Measurements from ENCODE around the gene PCDH1. TPM values are rescaled to one million over a fixed set of nuclear protein-coding genes. Genes with fewer than 3 reads are reported as not detected.

The PCDH1 gene
- total RNA-seq, 1 donor from 2014 or later = 11.5 TPM

DNA sequence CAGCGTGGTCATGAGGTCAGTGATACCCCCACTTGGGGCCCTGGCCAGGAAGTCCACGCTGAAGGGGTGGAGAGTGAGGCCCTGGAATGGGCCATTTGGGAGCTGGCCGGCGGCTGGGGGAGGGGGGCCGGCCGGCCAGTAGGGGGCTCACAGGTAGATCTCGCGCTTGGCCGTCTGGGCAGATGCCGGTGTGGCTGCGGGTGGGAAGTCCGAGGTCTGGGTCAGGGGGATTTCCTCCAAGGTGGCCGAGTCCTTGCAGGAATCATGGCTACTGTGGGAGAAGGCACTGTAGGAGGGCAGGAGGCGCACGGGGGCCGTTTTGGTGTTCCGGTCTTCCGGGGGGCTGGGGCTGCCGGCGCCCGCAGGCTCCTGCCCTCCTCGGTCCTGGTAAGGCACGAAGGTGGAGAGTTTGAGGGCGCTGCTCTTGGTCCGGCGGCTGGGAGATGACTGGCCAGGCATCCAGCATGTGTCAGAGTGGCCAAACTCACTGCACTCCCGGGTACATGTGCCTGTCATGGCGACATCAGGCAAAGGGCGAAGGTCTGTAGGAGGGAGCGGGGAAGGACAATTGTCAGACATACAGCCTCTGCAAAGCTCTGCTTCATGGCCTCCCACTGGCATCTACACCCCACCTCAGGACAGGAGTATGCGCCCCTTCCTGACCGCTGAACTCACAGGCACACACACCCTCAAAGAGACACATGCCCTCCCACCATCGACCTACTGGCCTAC lies 24.1 kb downstream of the PCDH1 start:
- no peaks in the 10 kb centered on the region for H3K27me3 ChIP-seq (ENCODE audit: insufficient read depth, low read length)
- H3K9me3 Mint-ChIP-seq (ENCODE audit: unreplicated experiment) = peaks cover 1% of the 10 kb centered on the region
- H4K20me1 ChIP-seq (ENCODE audit: insufficient read depth, low read length) = no peaks in the 10 kb centered on the region
- H3K9me3 ChIP-seq (ENCODE audit: insufficient read depth, low read depth, low read length) = no peaks in the 10 kb centered on the region
- no peak for FAIRE-seq
- peaks cover 8% of the 10 kb centered on the region for H3K27me3 Mint-ChIP-seq (ENCODE audit: low read depth, unreplicated experiment)
- H3K27ac ChIP-seq (ENCODE audit: low read depth, low read length) = no peak overlapping the region
- no peak for DNase-seq (ENCODE audit: low read depth)
- no peak overlapping the region for H3K4me3 ChIP-seq (ENCODE audit: insufficient read depth, low read depth, low read length)
- H3K9ac ChIP-seq (ENCODE audit: low read length) = no peak overlapping the region
- H3K36me3 Mint-ChIP-seq (ENCODE audit: low read depth, unreplicated experiment) = no peaks in the 10 kb centered on the region
- peaks cover 8% of the 10 kb centered on the region for H3K4me1 ChIP-seq (ENCODE audit: insufficient read depth, low read length)
- no peaks in the 10 kb centered on the region for H3K79me2 ChIP-seq (ENCODE audit: insufficient read depth, low read length)
- no peak for TF ChIP-seq EZH2 (IDR thresholded peaks at IDR 0.05; ENCODE audit: insufficient read depth, low read length)
- TF ChIP-seq, protein P1, sequence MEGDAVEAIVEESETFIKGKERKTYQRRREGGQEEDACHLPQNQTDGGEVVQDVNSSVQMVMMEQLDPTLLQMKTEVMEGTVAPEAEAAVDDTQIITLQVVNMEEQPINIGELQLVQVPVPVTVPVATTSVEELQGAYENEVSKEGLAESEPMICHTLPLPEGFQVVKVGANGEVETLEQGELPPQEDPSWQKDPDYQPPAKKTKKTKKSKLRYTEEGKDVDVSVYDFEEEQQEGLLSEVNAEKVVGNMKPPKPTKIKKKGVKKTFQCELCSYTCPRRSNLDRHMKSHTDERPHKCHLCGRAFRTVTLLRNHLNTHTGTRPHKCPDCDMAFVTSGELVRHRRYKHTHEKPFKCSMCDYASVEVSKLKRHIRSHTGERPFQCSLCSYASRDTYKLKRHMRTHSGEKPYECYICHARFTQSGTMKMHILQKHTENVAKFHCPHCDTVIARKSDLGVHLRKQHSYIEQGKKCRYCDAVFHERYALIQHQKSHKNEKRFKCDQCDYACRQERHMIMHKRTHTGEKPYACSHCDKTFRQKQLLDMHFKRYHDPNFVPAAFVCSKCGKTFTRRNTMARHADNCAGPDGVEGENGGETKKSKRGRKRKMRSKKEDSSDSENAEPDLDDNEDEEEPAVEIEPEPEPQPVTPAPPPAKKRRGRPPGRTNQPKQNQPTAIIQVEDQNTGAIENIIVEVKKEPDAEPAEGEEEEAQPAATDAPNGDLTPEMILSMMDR (IDR thresholded peaks at IDR 0.05; ENCODE audit: insufficient read depth, low read depth, low read length) = no peak
- no peak overlapping the region for H3K4me3 Mint-ChIP-seq (ENCODE audit: unreplicated experiment)
- no peak overlapping the region for H3K27ac Mint-ChIP-seq (ENCODE audit: unreplicated experiment)
- no peak overlapping the region for H3K4me2 ChIP-seq (ENCODE audit: low read length)
- H2AFZ ChIP-seq (ENCODE audit: low read depth, low read length) = no peak overlapping the region
- H3K36me3 ChIP-seq (ENCODE audit: insufficient read depth, low read length) = no peaks in the 10 kb centered on the region
- peaks cover 3% of the 10 kb centered on the region for H3K4me1 Mint-ChIP-seq (ENCODE audit: low read depth, unreplicated experiment)

DNA sequence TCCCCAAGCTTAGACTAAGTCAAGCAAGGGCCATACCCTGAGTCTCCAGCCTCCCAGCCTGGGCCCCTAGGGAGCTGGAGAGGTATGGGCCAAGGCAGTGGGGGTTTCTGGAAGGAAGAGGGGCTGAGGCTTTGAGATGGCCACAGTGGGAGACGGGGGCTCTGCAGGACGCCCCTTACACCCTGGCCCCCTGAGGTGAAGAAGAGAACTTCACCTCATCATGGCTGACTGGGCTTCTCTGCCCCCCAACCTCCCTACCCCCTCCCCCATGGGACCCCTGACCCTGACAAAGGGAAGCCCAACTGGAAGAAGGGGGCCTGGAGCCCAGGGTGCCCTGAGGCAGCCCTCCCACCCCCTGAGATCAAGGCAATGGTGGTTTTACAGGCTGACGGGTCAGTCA lies 25.8 kb downstream of the PCDH1 start:
- TF ChIP-seq, protein P1 (IDR thresholded peaks at IDR 0.05; ENCODE audit: insufficient read depth, low read depth, low read length) = no peak
- TF ChIP-seq EZH2 (IDR thresholded peaks at IDR 0.05; ENCODE audit: insufficient read depth, low read length) = no peak
- Mint-ChIP-seq H3K27me3 (ENCODE audit: low read depth, unreplicated experiment) (no peaks in the 10 kb centered on the region), H3K4me3 (ENCODE audit: unreplicated experiment) (no peak overlapping the region), H3K36me3 (ENCODE audit: low read depth, unreplicated experiment) (no peaks in the 10 kb centered on the region), H3K4me1 (ENCODE audit: low read depth, unreplicated experiment) (peaks cover 10% of the 10 kb centered on the region), H3K9me3 (ENCODE audit: unreplicated experiment) (peaks cover 1% of the 10 kb centered on the region), H3K27ac (ENCODE audit: unreplicated experiment) (no peak overlapping the region)
- Histone ChIP-seq H3K9me3 (ENCODE audit: insufficient read depth, low read depth, low read length) (no peaks in the 10 kb centered on the region), H3K4me3 (ENCODE audit: insufficient read depth, low read depth, low read length) (no peak overlapping the region), H2AFZ (ENCODE audit: low read depth, low read length) (no peak overlapping the region), H3K9ac (ENCODE audit: low read length) (no peak overlapping the region), H3K27ac (ENCODE audit: low read depth, low read length) (no peak overlapping the region), H3K36me3 (ENCODE audit: insufficient read depth, low read length) (no peaks in the 10 kb centered on the region), H3K4me1 (ENCODE audit: insufficient read depth, low read length) (peaks cover 15% of the 10 kb centered on the region), H3K4me2 (ENCODE audit: low read length) (no peak overlapping the region), H3K79me2 (ENCODE audit: insufficient read depth, low read length) (no peaks in the 10 kb centered on the region), H4K20me1 (ENCODE audit: insufficient read depth, low read length) (no peaks in the 10 kb centered on the region), H3K27me3 (ENCODE audit: insufficient read depth, low read length) (no peaks in the 10 kb centered on the region)
- DNase-seq (ENCODE audit: low read depth) = no peak
- FAIRE-seq = no peak

DNA sequence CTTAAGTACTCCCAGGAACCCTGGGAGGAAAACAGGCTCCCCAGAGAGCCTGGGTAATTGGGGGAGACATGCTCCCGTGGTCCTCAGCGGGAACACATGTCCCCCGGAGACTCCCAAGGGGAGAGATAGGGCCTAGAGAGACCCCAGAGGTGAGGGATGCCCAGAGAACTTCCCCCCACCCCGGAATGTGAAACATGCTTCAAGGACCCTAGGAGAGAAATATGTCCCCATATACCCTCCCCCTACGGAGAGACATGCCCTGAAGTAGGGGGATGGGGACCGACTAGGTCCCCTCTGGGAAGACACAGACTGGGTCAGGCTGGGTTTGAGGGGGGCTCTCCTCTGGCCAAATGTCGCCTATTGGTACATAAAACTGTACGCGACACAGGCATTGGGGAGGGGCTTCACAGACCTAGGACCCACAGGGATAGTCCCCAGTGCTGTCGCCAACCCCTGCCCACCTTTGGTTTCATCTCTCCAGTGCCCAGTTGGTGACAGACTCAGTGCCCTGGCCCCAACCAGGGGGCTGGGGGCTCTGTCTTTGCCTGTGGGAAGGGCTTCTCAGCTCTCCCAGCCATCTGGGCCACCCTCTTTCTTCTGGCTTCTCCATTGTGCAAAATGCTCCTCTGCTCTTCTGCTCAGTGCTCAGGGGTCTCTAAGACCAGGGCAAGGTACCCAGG lies 26.9 kb downstream of the PCDH1 start:
- no peak overlapping the region for H3K4me3 Mint-ChIP-seq (ENCODE audit: unreplicated experiment)
- no peak overlapping the region for H3K4me3 ChIP-seq (ENCODE audit: insufficient read depth, low read depth, low read length)
- DNase-seq (ENCODE audit: low read depth) = no peak
- no peaks in the 10 kb centered on the region for H3K9me3 ChIP-seq (ENCODE audit: insufficient read depth, low read depth, low read length)
- H3K27ac Mint-ChIP-seq (ENCODE audit: unreplicated experiment) = peak overlapping the region; percentile 91
- no peaks in the 10 kb centered on the region for H3K79me2 ChIP-seq (ENCODE audit: insufficient read depth, low read length)
- H4K20me1 ChIP-seq (ENCODE audit: insufficient read depth, low read length) = no peaks in the 10 kb centered on the region
- FAIRE-seq = no peak
- H3K4me1 ChIP-seq (ENCODE audit: insufficient read depth, low read length) = peaks cover 16% of the 10 kb centered on the region
- H3K27me3 ChIP-seq (ENCODE audit: insufficient read depth, low read length) = no peaks in the 10 kb centered on the region
- H3K4me1 Mint-ChIP-seq (ENCODE audit: low read depth, unreplicated experiment) = peaks cover 10% of the 10 kb centered on the region
- no peak overlapping the region for H3K9ac ChIP-seq (ENCODE audit: low read length)
- H3K36me3 Mint-ChIP-seq (ENCODE audit: low read depth, unreplicated experiment) = no peaks in the 10 kb centered on the region
- H3K27me3 Mint-ChIP-seq (ENCODE audit: low read depth, unreplicated experiment) = no peaks in the 10 kb centered on the region
- H3K4me2 ChIP-seq (ENCODE audit: low read length) = peak overlapping the region; percentile 93
- H3K27ac ChIP-seq (ENCODE audit: low read depth, low read length) = no peak overlapping the region
- H3K9me3 Mint-ChIP-seq (ENCODE audit: unreplicated experiment) = peaks cover 1% of the 10 kb centered on the region
- no peak overlapping the region for H2AFZ ChIP-seq (ENCODE audit: low read depth, low read length)
- TF ChIP-seq, protein P1 (IDR thresholded peaks at IDR 0.05; ENCODE audit: insufficient read depth, low read depth, low read length) = no peak
- TF ChIP-seq EZH2 (IDR thresholded peaks at IDR 0.05; ENCODE audit: insufficient read depth, low read length) = no peak
- H3K36me3 ChIP-seq (ENCODE audit: insufficient read depth, low read length) = no peaks in the 10 kb centered on the region

Data from astrocyte (in vitro differentiated cells and primary cell).